Ovary (tissue), 9 donors: ENCODE data around the gene SYT10. TPM values are rescaled to one million over a fixed set of nuclear protein-coding genes. Genes with fewer than 3 reads are reported as not detected.

Experiments
- DNase-seq, 5 donors: peaks; one replicate each; pipeline ENCODE4 v3.0.0-alpha.2; 2019 to 2020
- H3K27ac ChIP-seq, 2 donors: fragments of 200-600 bp; one replicate each; pipeline versions ENCODE4 v1.5.1 to v1.8.0; 2019 to 2022
- H3K27me3 ChIP-seq: fragments of 200-600 bp; one replicate; pipeline ENCODE4 v1.8.0; 2022
- H3K36me3 ChIP-seq: fragments of 200-600 bp; sonication (generic); one replicate; pipeline ENCODE4 v1.5.1; 2019
- H3K4me1 ChIP-seq: one replicate; pipeline ENCODE4 v1.8.1; 2013; ENCODE audit warnings: mild to moderate bottlenecking, moderate library complexity; ENCODE audit not compliant: insufficient read depth
- H3K4me3 ChIP-seq: fragments of 200-600 bp; sonication (generic); one replicate; pipeline ENCODE4 v1.5.1; 2017
- H3K9me3 ChIP-seq, 2 donors: fragments of 200-600 bp in 1 of 2; sonication (generic) in 1 of 2; one replicate each; pipeline versions ENCODE4 v1.5.1 to v1.8.1; 2013 to 2019; ENCODE audit warnings: mild to moderate bottlenecking in 1 of 2, moderate library complexity in 1 of 2
- EP300 ChIP-seq: sonication (generic); formaldehyde crosslinking; IDR thresholded peaks from one replicate; pipeline ENCODE4 v1.6.1; 2017; ENCODE audit warnings: antibody characterized with exemption
- POLR2A ChIP-seq: fragments of 450-650 bp; IDR thresholded peaks from one replicate; pipeline ENCODE4 v1.6.1; 2017; ENCODE audit warnings: antibody characterized with exemption, mild to moderate bottlenecking, moderate library complexity
- WGBS, 3 donors: extraction: QIAGEN DNeasy Blood & Tissue Kit in 1 of 3; methylation state at CpG; one replicate each; pipeline versions ENCODE4 v1.1.5 to v1.1.7; 2013 to 2017; 5-methylcytosine and 5-hydroxymethylcytosine counted together
- intact Hi-C, 4 donors: fragments of 100-400 bp; cut with DNase I; formaldehyde crosslinking; loops; one replicate each; pipeline versions ENCODE4 v1.11.0 to v1.15.1; 2022 to 2023
- polyA plus RNA-seq, 2 donors: library from polyadenylated mRNA; stranded (reverse); fragments of 200-250 nt in 1 of 2; fragments of 350-450 nt in 1 of 2; fragmentation: Illumina TruSeq in 1 of 2; extraction: RNeasy Lipid Tissue Mini Kit (QIAGEN cat#74804) in 1 of 2; gene quantifications; one replicate each; pipeline ENCODE4 v1.2.3, GENCODE V29; 2013 to 2014
- total RNA-seq, 7 donors: library from RNA; depleted of rRNA in 2 of 7; stranded (reverse); fragments of >200 nt in 2 of 7; fragmentation: NEBNext Ultra II Directional in 3 of 7; extraction: Animal tissue kit (Norgen Biotek cat#: 25700) in 3 of 7; gene quantifications; one replicate each; pipeline versions ENCODE4 v1.1.0 to v1.2.4, GENCODE V29; 2016 to 2023
- TF ChIP-seq, protein P1 (sequence below), 3 donors: fragments of 450-650 bp in 2 of 3; fragments of 200-600 bp in 1 of 3; IDR thresholded peaks; one replicate each; pipeline versions ENCODE4 v1.5.1 to v1.8.0; 2016 to 2022; ENCODE audit warnings: antibody characterized with exemption in 3 of 3, mild to moderate bottlenecking in 1 of 3
- donor health status: DM: no; HTN: no; CAD: no; lungs with moderate emphysema.
- donor health status: DM: no; HTN: no; CAD: no.
- donor health status: Bipolar disorder and iron deficiency.
- donor health status: DM: yes; HTN: yes; CAD: no.
- donor health status: DM: no; HTN: no; CAD: no.
- donor health status: DM: yes; HTN: yes; CAD: no.

Gene SYT10
- total and polyA plus RNA-seq, 9 donors = 0.08 to 8.5 (median 0.47) TPM; not detected in 5

DNA sequence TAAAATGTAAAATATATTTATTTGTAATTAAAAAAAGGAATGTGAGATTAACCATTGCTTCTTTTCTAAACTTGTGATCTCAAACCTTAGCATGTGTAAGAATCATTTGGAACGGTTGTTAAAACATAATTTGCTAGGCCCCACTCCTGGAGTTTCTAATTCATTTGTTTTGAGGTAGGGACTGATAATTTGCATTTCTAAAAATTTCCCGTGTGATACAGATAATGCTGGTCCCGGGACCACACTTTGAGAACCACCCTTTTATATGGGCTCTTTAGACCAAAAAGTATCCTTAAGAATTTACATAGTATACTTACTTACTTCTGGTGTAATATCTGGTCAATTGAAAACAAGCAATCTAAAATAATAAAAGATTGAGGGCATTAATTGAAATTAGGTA is 10.9 kb upstream of the SYT10 start:
- TF ChIP-seq POLR2A = no peak
- no peak for TF ChIP-seq EP300
- TF ChIP-seq, protein P1, sequence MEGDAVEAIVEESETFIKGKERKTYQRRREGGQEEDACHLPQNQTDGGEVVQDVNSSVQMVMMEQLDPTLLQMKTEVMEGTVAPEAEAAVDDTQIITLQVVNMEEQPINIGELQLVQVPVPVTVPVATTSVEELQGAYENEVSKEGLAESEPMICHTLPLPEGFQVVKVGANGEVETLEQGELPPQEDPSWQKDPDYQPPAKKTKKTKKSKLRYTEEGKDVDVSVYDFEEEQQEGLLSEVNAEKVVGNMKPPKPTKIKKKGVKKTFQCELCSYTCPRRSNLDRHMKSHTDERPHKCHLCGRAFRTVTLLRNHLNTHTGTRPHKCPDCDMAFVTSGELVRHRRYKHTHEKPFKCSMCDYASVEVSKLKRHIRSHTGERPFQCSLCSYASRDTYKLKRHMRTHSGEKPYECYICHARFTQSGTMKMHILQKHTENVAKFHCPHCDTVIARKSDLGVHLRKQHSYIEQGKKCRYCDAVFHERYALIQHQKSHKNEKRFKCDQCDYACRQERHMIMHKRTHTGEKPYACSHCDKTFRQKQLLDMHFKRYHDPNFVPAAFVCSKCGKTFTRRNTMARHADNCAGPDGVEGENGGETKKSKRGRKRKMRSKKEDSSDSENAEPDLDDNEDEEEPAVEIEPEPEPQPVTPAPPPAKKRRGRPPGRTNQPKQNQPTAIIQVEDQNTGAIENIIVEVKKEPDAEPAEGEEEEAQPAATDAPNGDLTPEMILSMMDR (IDR thresholded peaks at IDR 0.05) = no peak

DNA sequence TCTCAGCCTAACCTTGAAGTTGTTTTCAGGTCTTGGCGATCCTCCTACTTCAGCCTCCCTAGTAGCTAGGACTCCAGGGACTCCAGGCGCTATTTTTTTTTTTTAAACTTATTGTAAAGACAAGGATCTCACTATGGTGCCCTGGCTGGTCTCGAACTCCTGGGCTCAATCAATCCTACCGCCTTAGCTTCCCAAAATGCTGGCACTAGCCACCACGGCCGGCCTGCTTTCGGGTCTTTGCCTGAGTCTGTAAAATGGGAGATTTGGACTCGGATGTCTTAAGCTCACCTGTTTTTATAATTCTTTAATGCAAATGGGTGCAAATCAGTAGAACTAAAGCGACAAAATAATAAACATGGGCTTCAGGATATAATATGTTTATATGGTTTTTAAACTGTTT is 858 bp upstream of the SYT10 start:
- DNase-seq = no peak
- no peaks in the 10 kb centered on the region for H3K27me3 ChIP-seq
- TF ChIP-seq POLR2A (no peak), EP300 (no peak)
- TF ChIP-seq, protein P1 (IDR thresholded peaks at IDR 0.05) = no peak
- 95 to 97% (median 95%) methylated on average over 9 of the region's 9 CpGs for WGBS, 3 donors
- H3K36me3 ChIP-seq = no peaks in the 10 kb centered on the region
- no peak overlapping the region for H3K4me3 ChIP-seq
- H3K4me1 ChIP-seq = no peaks in the 10 kb centered on the region
- no peaks in the 10 kb centered on the region for H3K9me3 ChIP-seq
- intact Hi-C loops = no loop called here
- H3K27ac ChIP-seq = no peak overlapping the region

More for the DNA sequence above, 10.9 kb upstream of the SYT10 start:
- Histone ChIP-seq H3K27me3 (no peaks in the 10 kb centered on the region), H3K4me1 (no peaks in the 10 kb centered on the region), H3K4me3 (no peak overlapping the region), H3K36me3 (no peaks in the 10 kb centered on the region), H3K9me3 (no peaks in the 10 kb centered on the region), H3K27ac (no peak overlapping the region)
- intact Hi-C loops = no loop called here
- WGBS, 3 donors = 79 to 89% (median 86%) methylated on average over 3 of the region's 3 CpGs
- no peak for DNase-seq

DNA sequence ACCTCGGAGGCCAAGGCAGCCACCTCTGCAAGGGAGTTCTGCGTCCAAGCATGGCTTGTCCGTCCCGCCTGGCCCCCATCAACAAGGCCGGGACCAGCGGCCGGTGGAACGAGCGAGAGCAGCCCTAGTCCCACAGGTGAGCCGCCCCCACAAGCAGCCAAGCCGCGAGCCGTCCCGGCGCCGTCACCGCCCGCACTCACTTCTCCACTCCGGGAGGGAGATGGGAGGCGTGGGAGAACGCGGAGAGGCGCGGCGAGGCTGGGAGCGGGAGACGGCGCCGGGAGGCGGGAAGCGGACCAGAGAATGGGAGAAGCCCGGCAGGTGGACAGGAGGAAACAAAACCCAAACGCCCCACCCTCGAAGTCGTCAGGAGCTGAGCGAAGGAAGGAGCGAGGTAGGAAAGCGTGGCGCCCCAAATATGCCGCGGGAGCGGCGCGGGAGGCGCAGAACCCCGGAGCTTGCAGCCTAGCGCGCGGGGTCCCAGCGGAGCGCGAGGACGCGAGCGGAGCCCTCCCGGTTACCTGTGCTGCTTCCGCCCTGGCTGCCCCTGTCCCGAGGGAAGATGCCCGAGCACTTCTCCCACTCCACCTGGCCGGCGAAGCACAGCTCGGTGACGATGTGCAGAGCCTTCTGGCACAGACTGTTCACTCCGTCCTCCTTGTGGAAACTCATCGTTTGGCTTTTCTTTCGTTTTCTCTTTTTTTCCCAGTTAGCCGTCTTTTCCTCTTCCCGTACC is 600 bp downstream of the SYT10 start:
- 0 to 1% (median 1%) methylated on average over 67 to 68 of the region's 68 CpGs for WGBS, 3 donors
- TF ChIP-seq POLR2A (no peak), EP300 (no peak)
- TF ChIP-seq, protein P1 (IDR thresholded peaks at IDR 0.05) = no peak
- no peak overlapping the region for H3K27ac ChIP-seq
- H3K9me3 ChIP-seq = no peaks in the 10 kb centered on the region
- no peaks in the 10 kb centered on the region for H3K4me1 ChIP-seq
- intact Hi-C loops = no loop called here
- H3K36me3 ChIP-seq = no peaks in the 10 kb centered on the region
- peak overlapping the region; percentile 33 for H3K4me3 ChIP-seq
- H3K27me3 ChIP-seq = no peaks in the 10 kb centered on the region
- DNase-seq = peak in 1 of 5 donors; percentile 12

DNA sequence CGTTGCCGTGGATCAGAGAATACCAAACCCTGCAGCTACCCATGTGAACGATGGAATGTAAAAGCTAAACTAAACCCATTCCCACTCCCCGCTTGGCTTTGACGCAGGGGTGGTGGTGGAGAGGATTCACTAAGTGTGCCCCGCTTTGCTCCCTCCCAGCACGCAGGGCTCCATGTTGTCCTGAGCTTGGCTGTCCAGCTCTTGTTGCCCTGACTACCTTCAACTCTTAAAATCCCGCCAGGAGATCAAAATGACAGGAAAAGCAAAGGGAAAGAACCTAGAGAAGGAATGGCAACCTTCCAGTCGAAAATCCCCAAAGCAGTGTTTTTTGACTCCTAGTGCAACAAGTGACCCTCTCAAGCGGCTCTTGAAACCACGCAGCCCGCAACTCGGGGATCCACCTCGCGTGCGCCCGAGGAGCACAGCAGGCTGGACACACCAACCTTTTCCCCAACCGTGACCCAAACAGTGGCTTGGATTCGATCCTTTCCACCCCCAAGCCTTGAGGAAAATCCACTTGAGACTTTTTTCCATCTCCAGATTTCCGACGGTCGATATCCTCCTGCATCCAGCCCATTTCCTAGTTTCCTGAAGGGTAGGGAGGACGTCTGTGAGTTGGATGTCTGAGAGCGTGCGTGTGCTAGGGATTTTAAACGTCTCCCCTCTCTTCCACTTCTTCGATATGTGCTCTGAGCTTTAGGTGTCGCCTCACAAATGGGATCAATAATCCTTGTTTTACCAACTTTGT is 1.4 kb downstream of the SYT10 start:
- H3K4me1 ChIP-seq = no peaks in the 10 kb centered on the region
- no peak overlapping the region for H3K4me3 ChIP-seq
- 10 to 33% (median 22%) methylated on average over 28 of the region's 28 CpGs for WGBS, 3 donors
- no peaks in the 10 kb centered on the region for H3K27me3 ChIP-seq
- H3K27ac ChIP-seq = no peak overlapping the region
- DNase-seq = no peak
- TF ChIP-seq POLR2A = no peak
- TF ChIP-seq EP300 = no peak
- TF ChIP-seq, protein P1 (IDR thresholded peaks at IDR 0.05) = no peak
- H3K36me3 ChIP-seq = no peaks in the 10 kb centered on the region
- intact Hi-C loops = no loop called here
- H3K9me3 ChIP-seq = no peaks in the 10 kb centered on the region
